HepG2 (cell line): ENCODE results near the gene CTSS. TPM values are rescaled to one million over a fixed set of nuclear protein-coding genes. Genes with fewer than 3 reads are reported as not detected.
"Not testable (repeated sequence)": the region's sequence is repeated elsewhere in the genome, so short reads cannot be mapped to it uniquely, and the experiment has no call there.

Experiments
- ATAC-seq: fragments of 200-7000 bp; cut with Tn5 transposase; 3 replicates; pipeline ENCODE4 v1.9.1; 2020; ENCODE audit warnings: mild to moderate bottlenecking, moderate library complexity
- BruUV-seq: library from RNA; stranded (reverse); fragments of 400-500 nt; replicated peaks from 2 replicates; lab custom pipeline; 2021; lab: Mats Ljungman, UMichigan
- CTCF ChIA-PET: fragments of 300-600 bp; formaldehyde crosslinking; extraction: SDS; loops from one replicate; lab custom pipeline; 2021; ENCODE audit warnings: low total read pairs, inconsistent platforms, low intra/inter-chr PET ratio; lab: Yijun Ruan, JAX
- POLR2A ChIA-PET: fragments of 350-600 bp; sonication (Branson Sonifier 250); formaldehyde crosslinking; loops from one replicate; lab custom pipeline; 2020; ENCODE audit warnings: antibody characterized with exemption, inconsistent platforms; lab: Yijun Ruan, JAX
- DNase-seq: peaks from one replicate; pipeline ENCODE4 v3.0.0-alpha.2; 2015; ENCODE audit warnings: low spot score
- FAIRE-seq: peaks from 3 replicates; lab custom pipeline; 2011; peaks lifted over from hg19 to GRCh38; lab: Jason Lieb, UNC
- H2AFZ ChIP-seq: one replicate; pipeline ENCODE4 v1.6.1; 2011; ENCODE audit warnings: low read length, inconsistent platforms
- H3K27ac ChIP-seq: fragments of 300-600 bp; 3 replicates; pipeline ENCODE4 v1.8.0; 2011; ENCODE audit warnings: mixed run types, mild to moderate bottlenecking, mixed read lengths, low read length, inconsistent platforms; ENCODE audit not compliant: insufficient read depth; ENCODE audit errors: extremely low read length
- H3K27me3 ChIP-seq, 2 experiments: fragments of 200-600 bp in 1 of 2; 2 replicates in 1 of 2; 3 replicates in 1 of 2; pipeline versions ENCODE4 v1.6.0 to v1.8.0; 2011; ENCODE audit warnings: low read length in 2 of 2, mild to moderate bottlenecking in 2 of 2, moderate library complexity in 2 of 2, inconsistent platforms in 1 of 2; ENCODE audit not compliant: insufficient read depth in 2 of 2, control insufficient read depth in 1 of 2
- H3K36me3 ChIP-seq, 2 experiments: fragments of 200-600 bp in 1 of 2; replicated peaks in 1 of 2; 2 replicates in 1 of 2; 3 replicates in 1 of 2; pipeline versions ENCODE4 v1.5.1 to v1.8.0; 2011; ENCODE audit warnings: low read length in 2 of 2, inconsistent platforms in 1 of 2; ENCODE audit not compliant: insufficient read depth in 2 of 2, control insufficient read depth in 1 of 2
- H3K4me1 ChIP-seq: 2 replicates; pipeline ENCODE4 v1.5.1; 2012; ENCODE audit warnings: low read length, inconsistent platforms; ENCODE audit not compliant: insufficient read depth
- H3K4me2 ChIP-seq: 2 replicates; pipeline ENCODE4 v1.6.0; 2011; ENCODE audit warnings: low read depth, low read length, inconsistent platforms
- H3K4me3 ChIP-seq, 3 experiments: fragments of 200-600 bp in 1 of 3; sonication (generic), shearing (Covaris generic) in 1 of 3; replicated peaks in 1 of 3; 2 replicates each; pipeline ENCODE4 v1.5.1; 2011 to 2016; ENCODE audit warnings: low read length in 3 of 3, inconsistent platforms in 2 of 3, low read depth in 2 of 3, mild to moderate bottlenecking in 2 of 3, control low read depth in 1 of 3, mixed read lengths in 1 of 3; ENCODE audit not compliant: insufficient read depth in 1 of 3
- H3K79me2 ChIP-seq: one replicate; pipeline ENCODE4 v1.6.1; 2011; ENCODE audit warnings: low read length, inconsistent platforms; ENCODE audit not compliant: insufficient read depth
- H3K9ac ChIP-seq: 2 replicates; pipeline ENCODE4 v1.6.0; 2011; ENCODE audit warnings: mild to moderate bottlenecking, low read depth, low read length, inconsistent platforms; ENCODE audit not compliant: insufficient read depth
- H3K9me3 ChIP-seq: 2 replicates; pipeline ENCODE4 v1.5.1; 2012; ENCODE audit warnings: mild to moderate bottlenecking, low read length
- H4K20me1 ChIP-seq: 2 replicates; pipeline ENCODE4 v1.6.0; 2011; ENCODE audit warnings: inconsistent platforms, mild to moderate bottlenecking, low read length, moderate library complexity; ENCODE audit not compliant: insufficient read depth
- ATF7 ChIP-seq, 2 experiments: fragments of 450-650 bp in 1 of 2; sonication (generic) in 1 of 2; formaldehyde crosslinking in 1 of 2; IDR thresholded peaks; 2 replicates each; pipeline versions ENCODE4 v1.4.0 to v1.6.1; 2016 to 2020; ENCODE audit warnings: antibody characterized with exemption in 1 of 2, mild to moderate bottlenecking in 1 of 2, missing genetic modification reagents in 1 of 2
- BCL6 ChIP-seq: IDR thresholded peaks from 2 replicates; pipeline ENCODE4 v1.6.1; 2016; ENCODE audit warnings: missing genetic modification reagents, missing compliant biosample characterization
- HNF4A ChIP-seq: sonication (generic); formaldehyde crosslinking; IDR thresholded peaks from 2 replicates; pipeline ENCODE4 v1.4.0; 2020; ENCODE audit warnings: missing genetic modification reagents
- RARA ChIP-seq: IDR thresholded peaks from 2 replicates; pipeline ENCODE4 v1.6.1; 2016; ENCODE audit warnings: missing genetic modification reagents, missing compliant biosample characterization
- WGBS: methylation state at CpG from one replicate; pipeline ENCODE4 v1.1.6; 2017; ENCODE audit warnings: low lambda C conversion rate; 5-methylcytosine and 5-hydroxymethylcytosine counted together
- in situ Hi-C: cut with HindIII; loops from 2 replicates; pipeline ENCODE4 v1.10.0; 2017; ENCODE audit warnings: low pct_unique_long_range_greater_than_20kb; ENCODE audit not compliant: extremely low pct_ligation_motif_present
- intact Hi-C: fragments of 100-400 bp; cut with micrococcal nuclease; formaldehyde crosslinking; loops from one replicate; pipeline ENCODE4 v1.10.0; 2022; ENCODE audit not compliant: unreplicated experiment
- polyA plus RNA-seq, 8 experiments: library from polyadenylated mRNA; depleted of rRNA in 3 of 8; stranded (reverse) in 7 of 8; unstranded in 1 of 8; fragments of >200 nt; fragmentation: Illumina TruSeq in 4 of 8; extraction: Trizol in 4 of 8; gene quantifications; 2 replicates each; pipeline versions ENCODE4 v1.2.1 to v1.2.3, GENCODE V29; 2011 to 2016; ENCODE audit warnings: low read depth in 4 of 8, missing spikeins in 1 of 8, mixed read lengths in 1 of 8; ENCODE audit not compliant: insufficient read depth in 1 of 8
- total RNA-seq, 5 experiments: library from RNA; depleted of rRNA; stranded (reverse); fragments of >200 nt; fragmentation: Illumina TruSeq; extraction: Trizol; gene quantifications; 2 replicates each; pipeline ENCODE4 v1.2.3, GENCODE V29; 2016; ENCODE audit warnings: low read depth in 1 of 5
- TF ChIP-seq, protein P1 (sequence below), 2 experiments: fragments of 450-650 bp in 1 of 2; sonication (generic) in 1 of 2; formaldehyde crosslinking; IDR thresholded peaks; 2 replicates each; pipeline versions ENCODE4 v1.5.0 to v1.8.0; 2020 to 2022; ENCODE audit warnings: mild to moderate bottlenecking in 1 of 2, missing genetic modification reagents in 1 of 2

The CTSS gene
- total and polyA plus RNA-seq, 2 of the 13 experiments (the other 11 are each of a cell fraction or from before 2014, with no cell fraction given) = 0.33 to 1.0 TPM

DNA sequence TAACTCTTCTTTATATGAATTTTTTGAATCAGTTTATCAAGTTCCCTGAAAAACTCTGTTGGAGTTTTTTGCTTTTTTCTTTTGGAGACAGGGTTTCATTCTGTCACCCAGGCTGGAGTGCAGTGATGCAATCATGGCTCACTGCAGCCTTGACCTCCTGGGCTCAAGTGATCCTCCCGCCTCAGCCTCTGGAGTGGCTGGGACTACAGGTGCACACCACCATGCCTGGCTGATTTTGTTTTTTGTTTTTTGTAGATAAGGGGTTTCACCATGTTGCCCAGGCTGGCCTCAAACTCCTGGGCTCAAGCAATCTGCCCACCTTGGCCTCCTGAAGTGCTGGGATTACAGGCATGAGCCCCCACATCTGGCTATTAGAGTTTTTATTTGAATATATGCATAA, 2.1 kb upstream of the CTSS start (continued):
- TF ChIP-seq, protein P1, sequence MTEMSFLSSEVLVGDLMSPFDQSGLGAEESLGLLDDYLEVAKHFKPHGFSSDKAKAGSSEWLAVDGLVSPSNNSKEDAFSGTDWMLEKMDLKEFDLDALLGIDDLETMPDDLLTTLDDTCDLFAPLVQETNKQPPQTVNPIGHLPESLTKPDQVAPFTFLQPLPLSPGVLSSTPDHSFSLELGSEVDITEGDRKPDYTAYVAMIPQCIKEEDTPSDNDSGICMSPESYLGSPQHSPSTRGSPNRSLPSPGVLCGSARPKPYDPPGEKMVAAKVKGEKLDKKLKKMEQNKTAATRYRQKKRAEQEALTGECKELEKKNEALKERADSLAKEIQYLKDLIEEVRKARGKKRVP (CRISPR knock-in tag; IDR thresholded peaks at IDR 0.05) = peak in 1 of 2 experiments; percentile 66; a peak in 1 of 4 replicates
- peak; percentile 56 for TF ChIP-seq BCL6 (CRISPR knock-in tag)
- TF ChIP-seq HNF4A (CRISPR knock-in tag) = 0 out of 2 replicates have a peak, but pooled peaks have one; percentile 19
- 0 out of 2 replicates have a peak, but pooled peaks have one; percentile 36 for TF ChIP-seq RARA
- 0 out of 2 replicates have a peak, but pooled peaks have one; percentile 4 for TF ChIP-seq ATF7 (IDR thresholded peaks at IDR 0.05)
- not testable (repeated sequence) for TF ChIP-seq ATF7 (CRISPR knock-in tag; IDR thresholded peaks at IDR 0.05)

DNA sequence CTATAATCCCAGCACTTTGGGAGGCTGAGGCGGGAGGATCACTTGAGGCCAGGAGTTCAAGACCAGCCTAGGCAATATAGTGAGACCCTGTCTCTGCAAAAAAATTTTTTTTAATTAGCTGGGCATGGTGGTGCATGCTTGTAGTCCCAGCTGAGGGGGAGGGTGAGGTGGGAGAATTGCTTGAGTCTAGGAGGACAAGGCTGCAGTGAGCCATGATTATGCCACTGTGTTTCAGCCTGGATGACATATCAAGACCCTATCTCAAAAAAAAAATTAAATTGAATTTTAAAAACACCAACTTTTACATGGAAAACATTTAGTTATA, 361 bp upstream of the CTSS start:
- H3K36me3 ChIP-seq, H3K79me2 ChIP-seq, ATAC-seq, DNase-seq, BruUV-seq, POLR2A ChIA-PET, H2AFZ ChIP-seq, in situ Hi-C loops, H3K9ac ChIP-seq, H3K9me3 ChIP-seq, H3K27ac ChIP-seq, FAIRE-seq, H4K20me1 ChIP-seq, CTCF ChIA-PET, H3K27me3 ChIP-seq: not testable (repeated sequence)
- peak overlapping the region; percentile 57 for H3K4me2 ChIP-seq
- intact Hi-C loops = loop anchor here (10.0 kb wide), 1 partner anchor 51 kb away; no protein-coding TSS in a partner anchor
- peak overlapping the region in 1 of 3 experiments; percentile 24; a peak in 2 of 6 replicates for H3K4me3 ChIP-seq
- H3K4me1 ChIP-seq = peaks cover 25% of the 10 kb centered on the region
- WGBS = 83% methylated on average over 1 of the region's 1 CpG
